H1 (cell line): ENCODE data around the gene ARHGEF6. TPM values are rescaled to one million over a fixed set of nuclear protein-coding genes. Genes with fewer than 3 reads are reported as not detected.

Source experiments
- CTCF ChIA-PET: fragments of 300-600 bp; sonication (Branson Sonifier 250); formaldehyde crosslinking; loops from one replicate; lab custom pipeline; 2021; ENCODE audit not compliant: partially characterized antibody; lab: Charles Lee
- POLR2A ChIA-PET: fragments of 300-600 bp; sonication (Branson Sonifier 250); formaldehyde crosslinking; loops from one replicate; lab custom pipeline; 2021; ENCODE audit warnings: inconsistent platforms; ENCODE audit not compliant: partially characterized antibody; lab: Charles Lee
- DNase-seq, 2 experiments: peaks; one replicate each; pipeline versions ENCODE4 v3.0.0 to v3.0.0-alpha.2; 2010 to 2022; ENCODE audit warnings: low spot score in 2 of 2, low read depth in 1 of 2, mixed read lengths in 1 of 2
- FAIRE-seq: peaks from 2 replicates; lab custom pipeline; 2011; peaks lifted over from hg19 to GRCh38; lab: Jason Lieb, UNC
- H2AFZ ChIP-seq: 2 replicates; pipeline ENCODE4 v1.8.1; 2012; ENCODE audit warnings: low read length, inconsistent platforms
- H2AK5ac ChIP-seq: 2 replicates; pipeline ENCODE4 v1.6.1; 2013; ENCODE audit warnings: low read depth, low read length
- H2BK120ac ChIP-seq: replicated peaks from 2 replicates; pipeline ENCODE3; 2013; ENCODE audit warnings: low read depth, low read length, inconsistent platforms
- H2BK12ac ChIP-seq: 2 replicates; pipeline ENCODE4 v1.6.1; 2013; ENCODE audit warnings: low read depth, low read length
- H2BK15ac ChIP-seq: 2 replicates; pipeline ENCODE4 v1.6.1; 2013; ENCODE audit warnings: low read length
- H2BK20ac ChIP-seq: 2 replicates; pipeline ENCODE4 v1.6.1; 2013; ENCODE audit warnings: low read length
- H2BK5ac ChIP-seq: 2 replicates; pipeline ENCODE4 v1.6.1; 2013; ENCODE audit warnings: low read depth, low read length
- H3K14ac ChIP-seq: 2 replicates; pipeline ENCODE4 v1.6.1; 2013; ENCODE audit warnings: inconsistent platforms; ENCODE audit not compliant: insufficient read length
- H3K18ac ChIP-seq: 2 replicates; pipeline ENCODE4 v1.6.1; 2013; ENCODE audit warnings: low read length; ENCODE audit errors: extremely low read depth
- H3K23ac ChIP-seq: 2 replicates; pipeline ENCODE4 v1.6.1; 2013; ENCODE audit warnings: inconsistent platforms; ENCODE audit not compliant: insufficient read length
- H3K23me2 ChIP-seq: 2 replicates; pipeline ENCODE4 v1.6.1; 2013; ENCODE audit warnings: low read depth, low read length
- H3K27ac ChIP-seq: 2 replicates; pipeline ENCODE4 v1.6.1; 2011; ENCODE audit warnings: low read depth, low read length, inconsistent platforms
- H3K27me3 ChIP-seq, 4 experiments: replicated peaks in 1 of 4; 1 replicate in 1 of 4; 2 replicates in 3 of 4; pipeline versions ENCODE4 v1.6.1 to v1.8.1; 2011 to 2013; ENCODE audit warnings: low read length in 3 of 4, mild to moderate bottlenecking in 3 of 4, inconsistent platforms in 2 of 4, mixed read lengths in 2 of 4, moderate library complexity in 1 of 4; ENCODE audit not compliant: control insufficient read depth in 3 of 4, insufficient read depth in 3 of 4; ENCODE audit errors: extremely low read depth in 1 of 4
- H3K36me3 ChIP-seq, 4 experiments: 2 replicates each; pipeline versions ENCODE4 v1.6.1 to v1.8.1; 2011 to 2013; ENCODE audit warnings: mild to moderate bottlenecking in 4 of 4, low read length in 3 of 4, moderate library complexity in 2 of 4, control low read depth in 1 of 4, inconsistent platforms in 1 of 4; ENCODE audit not compliant: insufficient read depth in 4 of 4, control insufficient read depth in 2 of 4
- H3K4ac ChIP-seq: replicated peaks from 2 replicates; pipeline ENCODE3; 2013; ENCODE audit warnings: low read length, low read depth, mixed read lengths, inconsistent platforms; ENCODE audit not compliant: insufficient read length
- H3K4me1 ChIP-seq, 4 experiments: replicated peaks in 1 of 4; 1 replicate in 1 of 4; 2 replicates in 3 of 4; pipeline versions ENCODE4 v1.6.1 to v1.8.1; 2011 to 2013; ENCODE audit warnings: low read length in 3 of 4, inconsistent platforms in 2 of 4, mixed read lengths in 1 of 4; ENCODE audit not compliant: insufficient read depth in 4 of 4, control insufficient read depth in 3 of 4
- H3K4me2 ChIP-seq, 2 experiments: 2 replicates each; pipeline versions ENCODE4 v1.6.1 to v1.8.1; 2011 to 2013; ENCODE audit warnings: low read depth in 2 of 2, low read length in 2 of 2, control low read depth in 1 of 2, inconsistent platforms in 1 of 2, mild to moderate bottlenecking in 1 of 2; ENCODE audit not compliant: insufficient read depth in 1 of 2
- H3K4me3 ChIP-seq, 4 experiments: fragments of 200-600, 300-600 bp in 1 of 4; sonication (generic), shearing (Covaris generic), sonication (Bioruptor Twin) in 1 of 4; 2 replicates each; pipeline versions ENCODE4 v1.5.1 to v1.8.1; 2011 to 2016; ENCODE audit warnings: low read length in 4 of 4, low read depth in 3 of 4, control low read depth in 2 of 4, inconsistent platforms in 2 of 4, mild to moderate bottlenecking in 2 of 4, mixed read lengths in 1 of 4, moderate library complexity in 1 of 4; ENCODE audit not compliant: insufficient read depth in 2 of 4; ENCODE audit errors: extremely low read depth in 1 of 4
- H3K56ac ChIP-seq: replicated peaks from 2 replicates; pipeline ENCODE3; 2013; ENCODE audit warnings: low read depth, mild to moderate bottlenecking, mixed read lengths, low read length, inconsistent platforms; ENCODE audit not compliant: insufficient read length
- H3K79me1 ChIP-seq: 2 replicates; pipeline ENCODE4 v1.6.1; 2013; ENCODE audit warnings: low read depth, low read length, control low read depth
- H3K79me2 ChIP-seq, 2 experiments: 2 replicates each; pipeline versions ENCODE4 v1.6.1 to v1.8.1; 2012 to 2013; ENCODE audit warnings: low read length in 2 of 2, mild to moderate bottlenecking in 2 of 2, inconsistent platforms in 1 of 2; ENCODE audit not compliant: insufficient read depth in 2 of 2, control insufficient read depth in 1 of 2
- H3K9ac ChIP-seq, 4 experiments: replicated peaks in 1 of 4; 1 replicate in 1 of 4; 2 replicates in 3 of 4; pipeline versions ENCODE4 v1.6.1 to v1.8.1; 2011 to 2013; ENCODE audit warnings: low read depth in 3 of 4, low read length in 3 of 4, control low read depth in 2 of 4, mild to moderate bottlenecking in 2 of 4, moderate library complexity in 2 of 4, inconsistent platforms in 1 of 4; ENCODE audit errors: extremely low read depth in 1 of 4
- H3K9me3 ChIP-seq, 2 experiments: 2 replicates each; pipeline versions ENCODE4 v1.6.1 to v1.8.1; 2012 to 2013; ENCODE audit warnings: mild to moderate bottlenecking in 2 of 2, moderate library complexity in 2 of 2, control low read depth in 1 of 2, inconsistent platforms in 1 of 2, low read depth in 1 of 2, low read length in 1 of 2, mixed read lengths in 1 of 2; ENCODE audit not compliant: insufficient read depth in 2 of 2
- H4K20me1 ChIP-seq, 2 experiments: replicated peaks in 1 of 2; 2 replicates each; pipeline versions ENCODE3 to v1.8.1; 2011 to 2013; ENCODE audit warnings: inconsistent platforms in 2 of 2, low read length in 2 of 2, mild to moderate bottlenecking in 1 of 2; ENCODE audit not compliant: insufficient read depth in 2 of 2, control insufficient read depth in 1 of 2
- H4K5ac ChIP-seq: 2 replicates; pipeline ENCODE4 v1.6.1; 2013; ENCODE audit warnings: low read length, low read depth, mixed read lengths, inconsistent platforms; ENCODE audit not compliant: insufficient read length
- H4K8ac ChIP-seq: 2 replicates; pipeline ENCODE4 v1.8.0; 2013; ENCODE audit warnings: mild to moderate bottlenecking, moderate library complexity, low read length, inconsistent platforms; ENCODE audit not compliant: insufficient read depth; ENCODE audit errors: extremely low read depth
- H4K91ac ChIP-seq: replicated peaks from 2 replicates; pipeline ENCODE3; 2013; ENCODE audit warnings: low read length, mixed read lengths, inconsistent platforms; ENCODE audit not compliant: insufficient read length
- CBX8 ChIP-seq: fragments of 300-800, 300-1000 bp; sonication (generic); IDR thresholded peaks from 2 replicates; pipeline ENCODE4 v1.7.1; 2016; ENCODE audit warnings: low read depth, low read length, borderline replicate concordance
- TAF1 ChIP-seq: IDR thresholded peaks from 2 replicates; pipeline ENCODE4 v1.6.1; 2011; ENCODE audit warnings: mild to moderate bottlenecking, low read depth, low read length
- WGBS, 2 experiments: shearing (Covaris generic) in 1 of 2; methylation state at CpG; one replicate each; pipeline versions ENCODE4 v1.1.6 to v1.1.7; 2013 to 2015; ENCODE audit warnings: low lambda C conversion rate in 2 of 2, mixed read lengths in 2 of 2, inconsistent platforms in 1 of 2, low coverage in 1 of 2, missing lambda C conversion rate in 1 of 2; ENCODE audit not compliant: insufficient replicate concordance in 2 of 2, insufficient coverage in 1 of 2, insufficient read length in 1 of 2; ENCODE audit errors: extremely low coverage in 1 of 2, missing lambda C conversion rate in 1 of 2; 5-methylcytosine and 5-hydroxymethylcytosine counted together
- polyA plus RNA-seq, 7 experiments: library from polyadenylated mRNA; depleted of rRNA in 3 of 7; stranded (reverse) in 5 of 7; unstranded in 2 of 7; fragments of >200 nt in 5 of 7; fragments of 200-250 nt in 2 of 7; gene quantifications; 1 replicate in 5 of 7; 2 replicates in 1 of 7; 4 replicates in 1 of 7; pipeline versions ENCODE4 v1.2.1 to v1.2.3, GENCODE V29; 2011 to 2013; ENCODE audit warnings: missing spikeins in 2 of 7, mixed read lengths in 2 of 7
- total RNA-seq: library from RNA; stranded (reverse); fragmentation: NEBNext Ultra II Directional; extraction: Animal tissue kit (Norgen Biotek cat#: 25700); gene quantifications from 2 replicates; pipeline ENCODE4 v1.2.1, GENCODE V29; 2021

Gene ARHGEF6
- total and polyA plus RNA-seq, 2 of the 8 experiments (the other 6 are each of a cell fraction or from before 2014, with no cell fraction given) = 3.6 to 3.7 TPM

GRCh38 chrX:136759968-136760367, 20.8 kb downstream of the ARHGEF6 start:
- H3K27ac ChIP-seq = no peak overlapping the region
- WGBS, 2 experiments = 58% methylated on average over 2 of the region's 2 CpGs; no CpG with 5 or more reads in 1 of the 2 experiments
- H3K27me3 ChIP-seq = no peaks in the 10 kb centered on the region
- no peak overlapping the region for H2BK20ac ChIP-seq
- POLR2A ChIA-PET = interaction anchor here (1.5 kb wide), 1 partner anchor 118 kb away, joined by 4 read pairs; no protein-coding TSS in a partner anchor
- H2BK5ac ChIP-seq = no peak overlapping the region
- no peak overlapping the region for H4K5ac ChIP-seq
- H2BK12ac ChIP-seq = no peak overlapping the region
- H3K4ac ChIP-seq = no peak overlapping the region
- no peak overlapping the region for H2BK15ac ChIP-seq
- no peak overlapping the region for H3K56ac ChIP-seq
- H3K79me2 ChIP-seq = no peaks in the 10 kb centered on the region
- H3K4me2 ChIP-seq = peak overlapping the region; percentile 53 to 61
- H4K20me1 ChIP-seq = no peaks in the 10 kb centered on the region
- no peak overlapping the region for H2AFZ ChIP-seq
- no peak overlapping the region for H4K8ac ChIP-seq
- H3K4me3 ChIP-seq = peak overlapping the region in 1 of 4 experiments; percentile 10; a peak in 1 of 8 replicates
- peak; percentile 93 for FAIRE-seq
- H3K18ac ChIP-seq = no peak overlapping the region
- 0 out of 2 replicates have a peak, but pooled peaks have one; percentile 18 for TF ChIP-seq TAF1
- TF ChIP-seq CBX8 = no peak
- no peaks in the 10 kb centered on the region for H3K9me3 ChIP-seq
- CTCF ChIA-PET = no interaction called here
- no peak overlapping the region for H2BK120ac ChIP-seq
- peak in 1 of 2 experiments; percentile 2 for DNase-seq
- no peaks in the 10 kb centered on the region for H3K36me3 ChIP-seq
- H3K23me2 ChIP-seq = no peaks in the 10 kb centered on the region
- no peak overlapping the region for H3K23ac ChIP-seq
- H4K91ac ChIP-seq = no peak overlapping the region
- peaks cover 0 to 5% (median 5%) of the 10 kb centered on the region in 4 experiments; a peak in 5 of 7 replicates for H3K4me1 ChIP-seq
- H3K14ac ChIP-seq = no peak overlapping the region
- H3K79me1 ChIP-seq = no peaks in the 10 kb centered on the region
- H3K9ac ChIP-seq = no peak overlapping the region
- H2AK5ac ChIP-seq = no peak overlapping the region
